ENCODE data around the gene HS3ST1. TPM values are rescaled to one million over a fixed set of nuclear protein-coding genes. Genes with fewer than 3 reads are reported as not detected.

Gene HS3ST1
- under 0.01 TPM in 1 of 2 replicates, not detected in the other for total RNA-seq

DNA sequence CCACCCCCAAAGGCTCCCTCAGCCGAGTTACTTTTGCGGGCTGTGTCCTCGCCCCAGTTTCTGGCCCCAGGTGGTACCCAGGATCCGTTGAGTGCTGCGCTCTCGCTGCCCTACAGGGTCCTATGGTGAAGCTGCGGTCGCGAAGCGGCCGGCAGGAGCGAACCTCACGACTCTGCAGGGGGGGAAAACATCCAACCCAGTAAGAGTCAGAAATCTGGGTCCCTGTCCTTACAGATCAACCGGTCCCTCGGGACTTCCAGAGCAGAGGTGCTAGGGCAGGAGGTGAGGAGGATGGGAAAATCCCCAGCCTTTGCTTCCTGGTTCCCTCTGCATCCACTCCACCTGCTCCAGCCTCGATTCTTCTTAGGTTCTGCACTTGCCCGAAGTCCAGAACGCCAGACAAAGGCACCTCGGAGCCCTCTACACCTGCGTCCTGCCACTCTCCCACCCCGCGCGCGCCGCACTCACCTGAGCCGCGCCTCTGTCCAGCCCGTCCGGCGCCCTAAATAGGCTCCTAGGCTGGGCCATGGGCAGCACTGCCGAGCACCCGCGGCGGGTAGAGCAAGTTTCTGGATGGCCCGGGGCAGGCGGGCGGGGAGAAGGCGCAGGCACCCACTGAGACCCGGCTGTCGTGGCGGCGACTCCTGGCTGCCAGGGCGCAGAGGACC lies at the start of gene HS3ST1:
Gene HS3ST1, minus strand, starts transcription at position 664 of the 668 bp plus-strand sequence. CDS start 28,889 bp downstream, outside the sequence.

